CD4-positive, alpha-beta T cell treated with Interleukin-1 beta for 1 hour (primary cell): Measurements from ENCODE around the gene GLRB.
A peak's percentile ranks its signal among the peaks of the same experiment; 100 is the strongest.
"Not testable (repeated sequence)": the region's sequence is repeated elsewhere in the genome, so short reads cannot be mapped to it uniquely, and the experiment has no call there.

Experiments
- DNase-seq, 2 donors: peaks; one replicate each; pipeline ENCODE4 v3.0.0-alpha.2; 2020 to 2022

Gene GLRB

DNA sequence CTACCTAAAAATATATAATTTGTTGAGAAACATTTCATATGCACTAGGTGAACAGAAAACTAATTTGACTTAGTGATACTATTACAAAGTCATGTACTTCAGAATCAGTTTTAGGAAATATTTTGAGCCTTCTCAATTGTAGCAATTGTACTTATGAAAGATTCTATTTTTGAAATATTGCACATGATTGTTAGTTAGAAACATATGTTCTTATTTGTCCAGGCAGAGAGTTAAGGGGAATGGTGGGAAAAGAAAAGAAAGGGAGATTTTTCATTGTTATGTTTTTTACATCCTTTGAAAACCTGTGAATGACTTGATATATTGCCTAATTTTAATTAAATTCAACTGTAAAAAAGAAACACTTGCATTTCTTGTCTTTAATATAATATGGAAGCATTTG is 66.0 kb downstream of the GLRB start:
- no peak for DNase-seq

GRCh38 chr4:157143369-157143768 is 67.4 kb downstream of the GLRB start:
- DNase-seq = no peak

- no peak for DNase-seq
Measured at GRCh38 chr4:157151711-157152110, 75.8 kb downstream of the GLRB start.

GRCh38 chr4:157165935-157166610 is 90.1 kb downstream of the GLRB start:
- DNase-seq = no peak

GRCh38 chr4:157170321-157170720 is 94.4 kb downstream of the GLRB start:
- DNase-seq = no peak

GRCh38 chr4:157172011-157172410 is 96.1 kb downstream of the GLRB start:
- DNase-seq = no peak

DNA sequence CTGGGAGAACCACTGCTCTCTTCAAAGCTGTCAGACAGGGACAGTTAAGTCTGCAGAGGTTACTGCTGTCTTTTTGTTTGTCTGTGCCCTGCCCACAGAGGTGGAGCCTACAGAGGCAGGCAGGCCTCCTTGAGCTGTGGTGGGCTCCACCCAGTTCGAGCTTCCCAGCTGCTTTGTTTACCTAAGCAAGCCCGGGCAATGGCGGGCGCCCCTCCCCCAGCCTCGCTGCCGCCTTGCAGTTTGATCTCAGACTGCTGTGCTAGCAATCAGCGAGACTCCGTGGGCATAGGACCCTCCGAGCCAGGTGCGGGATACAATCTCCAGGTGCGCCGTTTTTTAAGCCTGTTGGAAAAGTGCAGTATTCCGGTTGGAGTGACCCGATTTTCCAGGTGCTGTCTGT is 104.3 kb downstream of the GLRB start:
- DNase-seq = not testable (repeated sequence)

GRCh38 chr4:157184300-157184699 is 108.3 kb downstream of the GLRB start:
- no peak for DNase-seq

GRCh38 chr4:157185363-157185762 is 109.4 kb downstream of the GLRB start:
- no peak for DNase-seq

- no peak for DNase-seq
Measured at GRCh38 chr4:157195374-157195773, 119.4 kb downstream of the GLRB start.

DNA sequence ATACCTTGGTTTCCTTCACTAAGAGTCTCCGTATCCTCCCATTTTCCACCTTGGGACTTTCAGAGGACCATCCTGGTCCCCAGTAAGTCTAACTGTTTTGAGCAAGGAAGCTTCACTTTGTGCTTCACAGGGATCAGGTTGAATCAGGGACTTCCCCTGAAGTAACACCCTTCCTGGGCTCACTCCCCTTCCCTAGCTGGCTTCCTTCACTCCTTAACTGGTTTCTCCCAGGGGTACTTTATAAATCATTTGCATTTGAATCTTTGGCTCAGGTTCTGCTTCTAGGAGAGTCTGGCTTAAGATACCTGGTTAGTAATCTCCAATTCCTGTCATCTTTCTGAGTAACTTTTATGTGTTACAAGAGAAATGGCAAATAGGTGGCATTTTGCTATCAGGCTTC is 120.1 kb downstream of the GLRB start:
- no peak for DNase-seq

- DNase-seq = peak in 1 of 2 donors; percentile 8
Measured at GRCh38 chr4:157204634-157205244, 128.8 kb downstream of the GLRB start.

GRCh38 chr4:157217708-157218107 is 141.8 kb downstream of the GLRB start:
- no peak for DNase-seq

- DNase-seq = no peak
Measured at GRCh38 chr4:157219711-157220370, 143.9 kb downstream of the GLRB start.

DNA sequence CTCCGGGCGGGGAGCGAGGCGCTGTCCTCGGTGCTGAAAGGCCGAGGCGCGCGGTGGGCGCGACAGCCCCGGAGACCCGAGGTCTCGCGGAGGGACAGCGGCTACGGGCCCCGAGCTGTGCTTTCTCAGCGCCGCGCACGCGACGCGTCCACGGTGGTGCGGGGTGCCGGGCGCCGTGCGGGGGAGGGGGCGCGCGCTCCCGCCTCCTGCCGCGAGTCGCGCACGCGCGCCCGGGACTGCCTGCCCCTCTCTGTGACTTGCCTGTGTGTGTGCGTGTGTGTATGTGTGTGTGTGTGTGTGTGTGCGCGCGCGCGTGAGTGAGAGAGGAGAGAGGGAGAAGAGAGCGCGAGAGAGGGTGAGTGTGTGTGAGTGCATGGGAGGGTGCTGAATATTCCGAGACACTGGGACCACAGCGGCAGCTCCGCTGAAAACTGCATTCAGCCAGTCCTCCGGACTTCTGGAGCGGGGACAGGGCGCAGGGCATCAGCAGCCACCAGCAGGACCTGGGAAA is 144.5 kb downstream of the GLRB start, which contains the start of gene GRIA2:
Gene GRIA2, plus strand, starts transcription at position 358 of the 511 bp plus-strand sequence. CDS start 315 bp downstream, outside the sequence.
- DNase-seq = no peak

GRCh38 chr4:157221426-157221894 is 145.5 kb downstream of the GLRB start:
- DNase-seq = no peak
